Inferior parietal cortex (tissue), 1 donor: ENCODE data around the gene DDX55.
A peak's percentile ranks its signal among the peaks of the same experiment; 100 is the strongest.

Experiments used
- DNase-seq: peaks from one replicate; pipeline ENCODE4 v3.0.0-alpha.2; 2016; ENCODE audit errors: extremely low spot score

Gene DDX55

DNA sequence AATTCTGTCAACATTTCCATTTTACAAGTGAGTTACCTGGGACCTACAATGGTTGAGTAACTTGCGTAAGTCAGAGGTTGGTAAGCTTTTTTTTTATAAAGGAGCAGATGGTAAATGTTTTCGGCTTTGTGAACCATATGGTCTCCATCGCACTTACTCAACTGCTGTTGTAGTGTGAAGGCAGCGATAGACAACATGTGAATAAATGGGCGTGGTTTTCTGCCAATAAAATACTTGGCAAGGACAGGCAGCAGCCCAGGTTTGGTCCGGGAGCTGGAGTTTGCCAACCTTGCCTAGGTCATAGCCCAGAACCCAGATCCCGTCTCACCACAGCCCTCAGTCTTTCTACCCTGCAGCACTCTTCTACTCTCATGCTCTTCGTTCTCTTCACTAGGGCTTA is 6.3 kb downstream of the DDX55 start:
- peak; percentile 20 for DNase-seq

DNA sequence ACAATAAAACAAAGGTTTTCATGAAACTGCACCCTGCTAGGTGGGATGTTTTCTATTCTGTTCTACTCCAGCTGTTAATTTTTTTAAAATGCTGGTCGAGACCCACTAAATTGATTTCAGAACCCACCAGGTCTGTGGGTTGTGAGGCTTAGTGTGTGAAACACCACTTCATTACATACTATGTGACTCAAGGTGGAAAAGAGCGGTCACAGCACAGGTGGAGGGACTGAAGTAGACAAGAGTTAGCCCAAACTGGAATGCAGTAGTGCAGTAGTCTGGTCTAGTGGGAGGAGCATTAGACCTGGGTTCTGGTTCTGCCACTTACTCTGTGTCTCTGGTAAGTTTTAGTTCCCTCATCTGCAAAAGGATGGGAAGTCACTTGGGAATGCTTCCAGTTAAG is 12.2 kb downstream of the DDX55 start:
- DNase-seq, result no peak

DNA sequence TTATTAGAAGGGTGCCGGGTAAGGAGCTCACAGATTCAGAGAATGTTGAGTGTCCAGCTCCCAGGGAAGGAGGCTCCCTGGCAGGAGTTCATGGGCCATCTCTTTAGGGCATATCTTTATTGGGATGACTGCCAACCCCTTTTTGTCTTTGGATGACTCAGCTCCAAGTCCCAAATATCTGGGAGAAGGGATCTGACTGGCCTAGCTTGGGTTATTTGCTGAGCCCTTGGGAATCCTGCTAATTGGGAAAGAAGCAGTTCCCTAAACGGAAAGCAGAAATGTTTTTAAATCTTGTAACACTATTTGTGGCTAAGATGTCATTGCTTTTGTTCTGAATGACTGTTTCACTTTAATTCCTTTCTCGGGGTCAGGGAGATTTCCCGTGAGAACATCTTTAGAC is 12.6 kb downstream of the DDX55 start:
- DNase-seq, result no peak

DNA sequence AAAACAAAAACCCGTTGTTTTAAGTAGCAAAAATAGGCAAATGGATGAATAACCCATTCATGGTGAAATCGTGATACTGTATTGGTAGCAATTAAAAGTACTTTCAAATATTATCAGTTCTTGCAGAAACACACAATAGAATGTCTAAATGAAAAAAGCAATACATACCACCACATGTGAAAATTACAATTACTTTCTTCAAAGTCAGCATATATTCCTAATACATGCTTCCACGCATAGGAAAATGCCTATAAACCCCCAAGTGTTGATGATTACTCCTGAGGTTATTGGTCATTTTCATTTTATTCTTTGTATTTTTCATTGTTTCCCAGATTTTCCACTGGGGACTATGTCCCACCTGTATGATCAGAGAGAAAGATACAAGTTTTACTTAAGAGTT is 15.2 kb downstream of the DDX55 start:
- no peak for DNase-seq

DNA sequence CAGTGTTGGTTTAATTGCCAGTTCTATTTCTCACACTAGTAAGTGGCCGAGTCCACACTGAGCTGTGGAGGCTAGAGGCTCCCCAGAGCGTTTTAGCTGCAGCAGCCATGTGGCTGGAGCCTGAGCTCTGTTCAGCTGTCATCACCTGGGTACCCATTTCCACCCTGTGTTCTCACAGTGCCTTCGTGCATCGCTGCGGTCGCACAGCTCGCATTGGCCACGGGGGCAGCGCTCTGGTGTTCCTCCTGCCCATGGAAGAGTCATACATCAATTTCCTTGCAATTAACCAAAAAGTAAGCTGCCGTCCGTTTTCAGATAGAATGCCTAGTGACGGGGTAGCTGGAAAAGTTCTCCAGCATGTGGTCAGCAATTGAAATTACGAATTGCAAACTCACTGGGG is 15.7 kb downstream of the DDX55 start:
- DNase-seq, result no peak

DNA sequence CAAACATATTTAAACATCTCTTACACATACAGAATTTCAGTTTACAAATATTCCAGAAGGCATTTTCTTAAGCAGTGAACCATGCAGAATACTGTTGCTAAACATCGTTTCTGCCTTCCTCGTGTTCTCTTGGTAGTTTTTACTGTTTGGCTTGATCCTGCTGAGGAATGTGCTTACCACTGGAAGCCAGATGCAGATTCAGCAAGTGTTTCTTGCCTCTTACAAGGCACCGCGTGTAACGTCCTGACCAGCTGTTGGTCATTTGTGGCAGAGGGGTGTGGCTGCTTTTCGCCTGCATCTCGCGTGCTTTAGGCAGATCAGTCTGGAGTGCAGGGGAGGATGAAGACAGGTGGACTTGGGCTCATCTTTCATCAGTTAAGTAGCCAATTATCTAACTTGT is 19.2 kb downstream of the DDX55 start:
- DNase-seq, result no peak

DNA sequence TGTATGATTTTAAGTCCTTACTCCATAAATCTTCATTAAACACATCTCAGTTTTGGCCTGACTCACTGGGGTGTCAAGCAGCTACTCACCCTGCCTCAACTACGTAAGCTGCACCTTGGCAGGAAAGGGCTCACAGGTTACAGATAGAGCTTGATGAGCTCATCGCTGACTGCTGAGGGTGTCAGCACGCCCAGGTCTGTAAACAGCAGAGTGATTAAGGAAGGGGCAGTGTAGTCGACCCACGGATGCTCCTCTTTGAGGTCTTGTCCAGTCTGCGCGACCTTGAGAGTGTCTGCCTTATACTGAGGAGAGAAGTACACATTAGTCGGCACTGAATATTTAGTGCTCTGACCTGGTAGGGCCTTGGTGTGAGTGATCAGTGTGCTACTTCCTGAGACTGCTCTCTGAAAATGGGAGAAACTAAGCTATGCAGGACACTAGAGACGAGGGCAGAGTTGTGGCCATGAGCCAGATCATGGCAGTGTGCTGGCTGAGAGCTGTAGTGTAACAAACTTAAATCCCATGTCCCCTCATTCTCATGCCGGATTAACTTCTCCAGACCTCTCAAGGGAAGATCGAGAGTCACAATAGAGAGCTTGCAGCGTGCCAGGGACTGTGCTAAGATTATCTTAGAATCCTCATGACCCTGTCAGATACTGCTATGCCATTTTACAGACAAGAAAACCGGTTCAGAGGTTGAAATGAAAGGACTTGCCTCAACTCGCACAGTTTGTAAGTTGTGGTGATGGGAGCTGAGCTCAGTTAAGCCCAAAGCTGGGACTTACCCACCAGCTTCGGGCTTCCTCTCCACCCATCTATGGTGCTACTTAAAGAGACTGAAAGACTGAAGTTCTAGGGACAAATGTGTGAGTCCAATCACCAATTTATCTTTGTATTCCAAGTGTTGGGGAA is 20.0 kb downstream of the DDX55 start:
- DNase-seq, result no peak

DNA sequence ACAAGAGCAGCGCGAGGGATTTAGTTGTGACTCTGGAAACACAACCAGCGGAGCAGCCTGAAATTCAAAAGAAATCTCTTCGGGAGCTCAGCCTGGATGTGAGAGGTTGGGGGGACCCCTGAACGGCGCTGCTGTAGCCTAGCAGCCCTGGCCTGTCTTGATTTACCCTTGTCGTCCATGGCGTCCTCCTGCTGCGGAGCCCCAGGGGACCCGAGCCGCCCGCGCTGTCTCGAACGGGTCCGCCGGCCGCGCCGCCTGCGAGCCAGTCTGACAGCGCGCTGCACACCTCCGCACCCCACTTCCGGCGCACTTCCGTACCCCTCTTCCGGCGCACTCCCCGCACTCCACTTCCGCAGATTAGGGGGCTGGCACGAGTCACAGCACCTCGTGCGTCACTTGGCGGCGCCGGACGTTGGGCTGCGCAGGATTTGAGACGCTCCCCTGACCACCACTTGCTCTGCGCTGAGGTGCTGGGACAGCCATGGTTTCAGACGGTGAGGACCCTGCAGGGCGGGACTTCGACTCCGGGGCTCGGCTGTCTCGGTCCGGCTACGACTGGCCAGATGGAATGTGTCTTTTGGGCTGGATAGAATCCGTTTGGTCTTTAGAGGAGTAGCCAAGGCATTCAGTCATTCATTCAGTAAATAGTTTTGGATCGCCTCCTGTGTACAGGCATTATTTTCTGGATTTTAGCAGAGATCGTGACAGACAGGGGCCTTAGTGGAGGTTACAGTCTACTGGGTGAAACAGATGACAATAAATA is 31.7 kb downstream of the DDX55 start, which contains the start of the genes EIF2B1 and GTF2H3:
Gene EIF2B1, minus strand, starts transcription at position 308 of the 763 bp plus-strand sequence. Its CDS starts 129 bp downstream, at position 179.
Gene GTF2H3, plus strand, starts transcription at position 451 of the 763 bp plus-strand sequence. Its CDS starts 31 bp downstream, at position 482.
- peak; percentile 98 for DNase-seq

DNA sequence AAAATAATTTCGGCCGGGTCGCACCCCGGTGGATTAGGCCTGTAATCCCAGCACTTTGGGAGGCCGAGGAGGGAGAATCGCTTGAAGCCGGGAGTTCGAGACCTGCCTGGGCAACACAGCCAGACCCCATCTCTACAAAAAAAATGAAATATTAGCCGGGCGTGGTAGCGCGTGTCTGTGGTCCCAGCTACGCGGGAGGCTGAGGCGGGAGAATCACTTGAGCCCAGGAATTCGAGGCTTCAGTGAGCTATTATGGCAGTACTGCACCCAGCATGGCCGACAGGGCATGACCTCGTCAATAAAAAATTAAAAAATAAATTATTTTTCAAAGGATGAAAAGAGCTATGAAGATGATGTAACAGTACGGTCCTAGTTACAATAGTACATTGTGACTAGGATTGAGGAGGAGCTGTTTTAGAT is 32.3 kb downstream of the DDX55 start:
- no peak for DNase-seq

DNA sequence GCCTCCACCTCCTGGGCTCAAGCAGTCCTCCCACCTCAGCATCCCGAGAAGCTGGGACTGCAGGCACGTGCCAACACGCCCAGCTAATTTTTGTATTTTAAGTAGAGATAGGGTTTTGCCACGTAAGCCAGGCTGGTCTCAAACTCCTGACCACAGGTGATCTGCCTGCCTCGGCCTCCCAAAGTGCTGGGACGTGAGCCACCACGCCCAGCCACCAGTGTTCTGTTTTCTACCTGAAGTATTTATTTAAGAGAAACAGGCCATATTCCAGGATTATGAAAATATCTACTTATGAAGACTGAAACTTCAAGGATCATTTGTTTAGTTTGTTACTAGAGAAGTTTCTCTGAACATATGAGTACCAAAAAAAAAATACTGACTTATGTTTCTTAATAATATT is 42.0 kb downstream of the DDX55 start:
- DNase-seq, result no peak

DNA sequence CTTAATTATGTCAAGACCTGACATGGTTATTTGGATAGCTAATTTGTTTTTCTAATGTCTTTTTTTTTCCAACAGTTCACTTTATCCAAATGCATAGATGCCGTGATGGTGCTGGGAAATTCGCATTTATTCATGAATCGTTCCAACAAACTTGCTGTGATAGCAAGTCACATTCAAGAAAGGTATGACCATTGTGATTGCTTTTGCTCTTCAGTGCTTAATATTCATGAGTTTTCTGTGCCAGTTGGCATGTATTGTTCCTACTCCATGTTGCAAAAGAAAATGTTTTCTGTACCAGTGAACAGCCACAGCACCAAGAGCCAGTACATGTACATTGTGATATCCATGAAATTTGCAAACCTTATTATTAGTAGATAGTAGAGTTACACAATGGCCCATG is 43.5 kb downstream of the DDX55 start:
- DNase-seq, result no peak

DNA sequence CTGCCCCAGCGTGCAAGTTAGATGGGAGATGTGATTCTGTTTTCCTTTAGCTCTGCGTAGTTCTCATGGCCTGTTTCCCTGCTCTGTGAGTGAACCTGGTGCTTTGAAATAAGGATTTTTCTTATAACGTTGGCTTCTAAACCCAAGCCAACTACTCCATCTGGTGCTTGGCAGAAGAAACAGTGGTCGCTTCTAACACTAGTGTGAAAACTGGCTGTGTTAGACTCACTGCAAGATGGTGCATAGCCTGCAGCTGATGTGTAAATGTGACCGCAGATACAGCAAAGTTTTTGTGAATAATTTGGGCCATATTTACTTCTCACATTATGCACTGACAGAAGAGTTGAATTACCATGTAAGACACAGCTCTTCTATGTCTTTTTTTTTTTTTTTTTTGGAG is 44.0 kb downstream of the DDX55 start:
- peak; percentile 50 for DNase-seq

DNA sequence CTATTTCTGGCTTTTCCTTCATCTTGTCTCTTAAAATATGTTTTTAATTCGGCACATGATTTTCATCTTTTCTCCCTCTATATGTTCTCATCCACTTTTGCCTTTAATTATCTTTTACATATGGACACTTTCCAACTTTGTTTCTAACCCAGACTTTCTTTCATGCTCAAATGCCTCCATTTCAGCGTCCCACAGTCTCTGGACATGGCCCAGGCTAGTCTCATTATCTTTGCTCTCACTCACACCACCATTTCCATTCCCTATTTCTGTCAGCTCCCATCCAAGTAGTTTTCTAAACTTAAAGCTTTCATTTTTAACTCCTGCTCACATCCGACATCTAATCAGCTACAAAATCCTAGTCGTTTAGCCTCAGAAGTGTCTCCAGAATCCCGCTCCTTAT is 46.5 kb downstream of the DDX55 start:
- no peak for DNase-seq

DNA sequence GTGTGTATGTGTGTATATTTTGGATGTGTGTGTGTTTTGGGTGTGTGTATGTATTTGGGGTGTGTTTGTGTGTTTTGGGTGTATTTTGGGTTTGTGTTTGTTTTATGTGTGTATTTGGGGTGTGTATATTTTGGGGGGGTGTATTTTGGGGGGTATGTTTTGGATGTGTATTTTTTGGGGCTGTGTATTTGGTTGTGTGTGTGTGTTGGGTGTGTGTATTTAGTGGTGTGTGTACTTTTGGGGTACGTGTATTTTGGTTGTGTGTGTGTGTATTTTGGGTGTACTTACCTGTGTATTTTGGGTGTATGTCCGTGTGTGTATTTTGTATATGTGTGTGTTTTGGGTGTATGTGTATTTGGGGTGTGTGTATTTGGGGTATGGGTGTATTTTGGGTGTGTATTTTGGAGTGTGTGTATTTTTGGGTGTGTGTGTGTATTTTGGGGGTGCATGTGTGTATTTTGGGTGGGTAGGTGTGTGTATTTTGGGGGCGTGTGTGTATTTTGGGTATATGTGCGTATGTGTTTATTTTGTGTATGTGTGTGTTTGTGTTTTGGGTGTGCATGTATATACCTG is 52.3 kb downstream of the DDX55 start:
- no peak for DNase-seq

DNA sequence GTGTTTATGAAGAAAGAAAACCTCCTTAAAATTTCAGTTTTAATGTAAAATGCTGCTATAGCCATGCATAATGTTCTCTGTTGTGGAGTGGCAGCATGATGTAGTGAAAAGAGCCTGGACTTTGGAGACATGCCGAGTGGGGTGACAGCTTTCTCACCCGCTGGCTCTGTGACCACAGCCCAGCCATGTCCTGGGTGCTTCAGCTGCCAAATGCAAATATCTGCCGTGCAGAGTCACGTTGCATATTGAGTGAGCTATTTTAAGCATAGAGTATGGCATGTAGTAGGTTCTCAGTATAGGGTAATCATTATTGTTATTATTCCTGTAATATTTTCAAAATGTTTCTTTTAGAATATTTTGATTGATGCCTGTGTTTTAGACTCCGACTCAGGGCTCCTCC is 53.5 kb downstream of the DDX55 start:
- no peak for DNase-seq

DNA sequence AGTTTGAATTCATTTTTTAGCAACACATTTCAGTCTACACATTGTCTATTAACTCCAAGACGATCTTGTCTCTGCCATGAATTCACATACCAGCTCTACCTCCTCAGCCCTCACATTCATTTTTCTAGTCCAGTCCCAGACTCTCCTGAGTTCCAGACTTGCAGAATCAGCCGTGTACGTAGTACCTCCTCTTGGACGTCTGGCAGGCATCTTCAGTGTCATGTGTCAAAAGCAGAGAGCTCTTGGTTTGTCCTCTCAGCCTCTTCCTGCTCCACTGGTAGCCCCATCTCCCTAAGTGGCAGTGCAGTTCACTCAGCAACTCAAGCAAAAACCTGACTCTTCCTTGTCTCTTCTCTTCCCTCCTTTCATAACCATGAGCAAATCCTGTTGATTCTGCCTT is 54.5 kb downstream of the DDX55 start:
- DNase-seq, result no peak

DNA sequence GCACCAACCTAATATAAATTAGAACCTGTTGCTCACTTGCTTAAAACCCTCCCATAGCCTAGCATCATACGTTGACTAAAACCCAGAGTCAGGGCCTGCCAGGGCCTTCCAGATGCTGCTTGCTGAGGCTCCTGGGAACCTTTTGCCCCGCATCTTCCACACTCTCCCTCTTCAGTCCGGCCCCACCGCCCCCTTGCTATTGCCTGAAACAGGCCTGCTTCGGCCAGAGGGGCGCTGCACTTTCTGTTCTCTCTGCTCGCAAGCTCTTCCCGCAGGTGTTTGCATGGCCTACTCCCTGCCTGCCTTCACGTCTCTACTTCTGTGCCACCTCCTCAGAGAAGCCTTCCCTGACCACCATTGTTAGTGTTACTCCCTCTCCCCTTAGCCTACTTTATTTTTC is 55.3 kb downstream of the DDX55 start:
- DNase-seq, result no peak

DNA sequence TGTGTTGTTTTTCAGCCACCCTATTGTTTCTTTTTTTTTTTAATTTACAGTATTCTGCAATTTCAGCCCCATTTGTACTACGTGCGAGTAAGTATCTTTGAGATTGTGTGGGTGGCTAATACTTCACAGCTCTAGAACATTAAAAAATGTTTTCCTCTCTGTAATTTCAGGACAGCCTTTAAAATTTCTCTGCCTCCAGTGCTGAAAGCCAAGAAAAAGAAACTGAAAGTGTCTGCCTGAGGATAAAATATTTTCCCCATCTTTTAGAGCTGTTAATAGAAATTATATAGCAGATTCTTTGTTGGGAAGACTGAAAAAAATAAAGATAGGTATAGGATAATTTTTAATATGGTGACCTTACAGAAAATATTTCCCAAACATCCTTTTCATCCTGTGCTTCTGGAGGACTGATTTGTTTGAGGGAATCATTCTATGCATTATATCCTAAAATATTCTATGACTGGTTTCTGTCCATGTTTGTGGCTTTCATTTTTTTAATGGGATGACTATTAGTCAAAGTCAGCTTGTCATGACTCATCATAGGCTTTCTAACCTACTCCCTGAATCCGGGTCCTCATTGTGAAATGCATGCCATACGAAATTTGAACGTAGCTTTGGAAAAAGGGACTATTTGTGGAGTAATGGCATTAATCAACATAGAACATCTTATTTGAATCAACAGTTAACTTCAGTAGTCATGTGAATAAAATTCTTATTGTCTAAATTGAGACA is 58.3 kb downstream of the DDX55 start:
- no peak for DNase-seq

DNA sequence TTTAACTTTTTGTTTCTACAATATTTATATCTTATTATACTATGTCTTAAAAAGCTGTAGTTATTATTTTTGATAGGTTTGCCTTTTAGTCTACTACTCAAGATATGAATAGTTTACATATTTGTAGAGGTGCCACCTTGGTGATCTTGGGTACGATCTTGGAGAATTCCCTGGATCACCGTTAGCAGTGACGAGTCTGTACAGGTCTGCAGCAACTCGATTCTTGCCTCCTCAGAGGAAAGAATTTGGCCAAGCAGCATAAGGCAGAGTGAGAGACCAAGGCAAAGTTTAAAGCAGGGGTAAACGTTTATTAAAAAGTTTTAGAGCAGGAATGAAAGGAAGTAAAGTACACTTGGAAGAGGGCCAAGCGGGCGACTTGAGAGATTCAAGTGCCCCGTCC is 65.9 kb downstream of the DDX55 start:
- no peak for DNase-seq
